ENCODE data around the gene ARL13A.

DNA sequence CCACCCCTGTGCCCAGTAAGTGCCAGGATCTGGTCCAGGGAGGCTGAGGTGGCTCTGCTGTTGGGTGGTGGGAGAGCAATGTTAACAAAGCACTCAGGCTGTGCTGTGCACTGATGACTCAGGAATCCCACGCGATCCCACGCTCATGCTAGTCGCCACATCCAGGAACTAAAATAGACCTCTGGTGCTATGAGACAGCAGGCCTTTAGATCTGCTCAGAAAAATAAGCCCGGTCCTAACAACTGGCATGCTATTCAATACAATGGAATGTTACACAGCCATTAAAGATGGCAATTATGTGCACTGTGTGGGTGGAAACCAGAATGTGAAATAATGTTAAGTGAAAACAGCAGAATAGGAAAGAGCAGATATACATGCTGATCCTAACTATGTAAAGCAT is 26.0 kb downstream of the ARL13A start:
- TF ChIP-seq CTCF (IDR thresholded peaks at IDR 0.05 in 2 of 3, conservative IDR thresholded peaks at IDR 0.05 in 1 of 3; ENCODE audit: borderline replicate concordance in 1 of 3, insufficient read depth in 1 of 3, low read depth in 2 of 3, low read length in 2 of 3) (no peak), EZH2 (IDR thresholded peaks at IDR 0.05) (no peak), EGR1 (IDR thresholded peaks at IDR 0.05; ENCODE audit: low read depth) (peak; percentile 92), TCF7L2 (IDR thresholded peaks at IDR 0.05; ENCODE audit: borderline replicate concordance, extremely low read depth, insufficient read depth, insufficient read length) (no peak), YY1 (IDR thresholded peaks at IDR 0.05; ENCODE audit: extremely low read depth, insufficient replicate concordance, low read depth, low read length) (no peak), POLR2A (IDR thresholded peaks at IDR 0.05; ENCODE audit: borderline replicate concordance, extremely low read depth, insufficient read depth, insufficient read length) (no peak)
- TF ChIP-seq, protein P1, sequence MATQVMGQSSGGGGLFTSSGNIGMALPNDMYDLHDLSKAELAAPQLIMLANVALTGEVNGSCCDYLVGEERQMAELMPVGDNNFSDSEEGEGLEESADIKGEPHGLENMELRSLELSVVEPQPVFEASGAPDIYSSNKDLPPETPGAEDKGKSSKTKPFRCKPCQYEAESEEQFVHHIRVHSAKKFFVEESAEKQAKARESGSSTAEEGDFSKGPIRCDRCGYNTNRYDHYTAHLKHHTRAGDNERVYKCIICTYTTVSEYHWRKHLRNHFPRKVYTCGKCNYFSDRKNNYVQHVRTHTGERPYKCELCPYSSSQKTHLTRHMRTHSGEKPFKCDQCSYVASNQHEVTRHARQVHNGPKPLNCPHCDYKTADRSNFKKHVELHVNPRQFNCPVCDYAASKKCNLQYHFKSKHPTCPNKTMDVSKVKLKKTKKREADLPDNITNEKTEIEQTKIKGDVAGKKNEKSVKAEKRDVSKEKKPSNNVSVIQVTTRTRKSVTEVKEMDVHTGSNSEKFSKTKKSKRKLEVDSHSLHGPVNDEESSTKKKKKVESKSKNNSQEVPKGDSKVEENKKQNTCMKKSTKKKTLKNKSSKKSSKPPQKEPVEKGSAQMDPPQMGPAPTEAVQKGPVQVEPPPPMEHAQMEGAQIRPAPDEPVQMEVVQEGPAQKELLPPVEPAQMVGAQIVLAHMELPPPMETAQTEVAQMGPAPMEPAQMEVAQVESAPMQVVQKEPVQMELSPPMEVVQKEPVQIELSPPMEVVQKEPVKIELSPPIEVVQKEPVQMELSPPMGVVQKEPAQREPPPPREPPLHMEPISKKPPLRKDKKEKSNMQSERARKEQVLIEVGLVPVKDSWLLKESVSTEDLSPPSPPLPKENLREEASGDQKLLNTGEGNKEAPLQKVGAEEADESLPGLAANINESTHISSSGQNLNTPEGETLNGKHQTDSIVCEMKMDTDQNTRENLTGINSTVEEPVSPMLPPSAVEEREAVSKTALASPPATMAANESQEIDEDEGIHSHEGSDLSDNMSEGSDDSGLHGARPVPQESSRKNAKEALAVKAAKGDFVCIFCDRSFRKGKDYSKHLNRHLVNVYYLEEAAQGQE (IDR thresholded peaks at IDR 0.05; ENCODE audit: low read depth), result no peak
